ENCODE measurements around the gene ADGRG3.

The ADGRG3 gene

DNA sequence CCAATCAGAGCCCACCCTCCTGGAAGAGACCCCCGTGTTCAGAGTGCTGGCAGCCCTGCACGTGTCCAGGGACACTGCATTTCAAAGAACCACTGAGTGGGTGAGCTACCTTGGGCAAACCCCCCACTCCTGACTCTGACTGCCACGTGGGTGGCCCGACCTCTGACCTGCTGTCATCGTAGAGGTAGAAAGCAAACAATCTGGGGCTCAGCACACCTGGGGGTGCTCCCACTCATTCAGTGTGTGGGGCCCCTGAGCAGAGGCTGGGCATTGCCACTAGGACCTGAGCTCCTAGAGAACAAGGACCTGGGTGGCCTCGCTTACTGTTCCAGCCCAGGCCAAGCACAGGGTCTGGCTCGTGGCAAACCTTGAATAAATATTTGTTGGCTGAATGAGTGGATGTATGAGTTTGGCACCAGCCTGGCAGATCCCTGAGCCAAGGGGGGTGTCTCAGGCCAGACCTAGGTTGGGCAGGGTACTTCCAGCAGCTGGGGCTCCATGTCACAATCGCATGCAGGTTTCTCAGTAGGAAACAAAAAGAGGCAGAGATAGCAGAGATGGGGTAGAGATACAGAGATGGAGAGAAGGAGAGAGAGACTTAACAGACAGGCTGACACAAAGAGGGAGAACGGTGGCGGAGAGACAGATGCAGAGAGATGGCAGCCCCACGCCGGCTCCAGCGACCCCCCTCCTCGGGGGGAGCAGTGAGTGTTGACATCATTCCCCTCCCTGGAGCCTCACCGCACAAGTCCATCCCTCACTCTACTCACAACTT lies 21.1 kb downstream of the ADGRG3 start:
- no peaks in the 10 kb centered on the region for H4K20me1 ChIP-seq (ENCODE audit: insufficient read depth, low read length)
- H3K36me3 ChIP-seq (replicated peaks; ENCODE audit: insufficient read depth, low read length): no peaks in the 10 kb centered on the region
- H3K4me3 ChIP-seq (ENCODE audit: low read length): no peak overlapping the region

DNA sequence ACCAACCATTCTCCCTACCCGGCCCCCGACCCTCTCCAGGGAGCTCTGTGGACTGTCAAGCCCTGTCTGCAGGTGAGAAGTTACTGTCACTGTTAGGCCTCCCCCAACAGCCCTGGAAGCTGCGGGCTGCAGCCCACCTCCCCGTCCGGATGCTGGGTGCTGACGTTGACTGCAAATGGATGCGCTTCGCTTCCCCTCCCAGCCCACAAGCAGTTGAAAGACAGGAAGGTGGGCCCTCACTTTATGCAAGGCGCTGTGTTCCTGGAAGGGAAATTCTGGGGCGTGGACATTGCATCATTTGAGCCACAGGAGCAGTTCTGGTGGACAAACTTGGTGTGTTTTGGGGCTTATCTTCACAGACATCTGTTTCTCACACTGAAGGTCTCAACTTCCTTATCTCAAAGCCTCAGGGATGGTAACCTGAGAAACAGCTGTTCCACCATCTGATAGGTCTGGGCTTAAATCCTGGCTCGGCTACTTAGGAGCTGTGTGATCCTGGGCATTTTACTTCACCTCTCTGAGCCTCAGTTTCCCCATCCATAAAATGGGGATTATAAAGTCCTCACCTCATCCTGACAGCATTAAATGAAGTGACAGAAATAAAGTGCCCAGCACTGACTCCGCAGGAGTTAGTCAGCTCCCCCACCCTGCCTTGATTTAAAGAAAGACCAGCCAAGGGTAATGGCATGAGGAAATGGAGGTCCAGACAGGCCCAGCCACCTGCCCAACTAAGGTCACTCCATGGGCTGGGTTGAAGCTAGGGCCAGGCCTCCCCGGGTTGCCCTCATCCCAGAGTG lies 21.9 kb downstream of the ADGRG3 start:
- Histone ChIP-seq H3K36me3 (replicated peaks; ENCODE audit: insufficient read depth, low read length) (no peaks in the 10 kb centered on the region), H3K9me3 (replicated peaks; ENCODE audit: insufficient read depth, low read length) (no peaks in the 10 kb centered on the region), H2AFZ (ENCODE audit: low read length) (no peak overlapping the region), H3K27ac (ENCODE audit: low read length) (no peak overlapping the region), H3K4me1 (ENCODE audit: low read length) (no peaks in the 10 kb centered on the region), H3K79me2 (ENCODE audit: low read length) (no peaks in the 10 kb centered on the region), H3K4me3 (ENCODE audit: low read length) (no peak overlapping the region), H3K9ac (ENCODE audit: low read length) (no peak overlapping the region), H3K4me2 (ENCODE audit: low read depth, low read length) (no peak overlapping the region), H4K20me1 (ENCODE audit: insufficient read depth, low read length) (no peaks in the 10 kb centered on the region), H3K27me3 (replicated peaks; ENCODE audit: insufficient read depth, low read length) (no peaks in the 10 kb centered on the region), H3F3A (ENCODE audit: insufficient read depth, low read length) (no peaks in the 10 kb centered on the region), H3K9me2 (replicated peaks; ENCODE audit: insufficient read depth, low read length) (no peaks in the 10 kb centered on the region)
- TF ChIP-seq, protein P1, sequence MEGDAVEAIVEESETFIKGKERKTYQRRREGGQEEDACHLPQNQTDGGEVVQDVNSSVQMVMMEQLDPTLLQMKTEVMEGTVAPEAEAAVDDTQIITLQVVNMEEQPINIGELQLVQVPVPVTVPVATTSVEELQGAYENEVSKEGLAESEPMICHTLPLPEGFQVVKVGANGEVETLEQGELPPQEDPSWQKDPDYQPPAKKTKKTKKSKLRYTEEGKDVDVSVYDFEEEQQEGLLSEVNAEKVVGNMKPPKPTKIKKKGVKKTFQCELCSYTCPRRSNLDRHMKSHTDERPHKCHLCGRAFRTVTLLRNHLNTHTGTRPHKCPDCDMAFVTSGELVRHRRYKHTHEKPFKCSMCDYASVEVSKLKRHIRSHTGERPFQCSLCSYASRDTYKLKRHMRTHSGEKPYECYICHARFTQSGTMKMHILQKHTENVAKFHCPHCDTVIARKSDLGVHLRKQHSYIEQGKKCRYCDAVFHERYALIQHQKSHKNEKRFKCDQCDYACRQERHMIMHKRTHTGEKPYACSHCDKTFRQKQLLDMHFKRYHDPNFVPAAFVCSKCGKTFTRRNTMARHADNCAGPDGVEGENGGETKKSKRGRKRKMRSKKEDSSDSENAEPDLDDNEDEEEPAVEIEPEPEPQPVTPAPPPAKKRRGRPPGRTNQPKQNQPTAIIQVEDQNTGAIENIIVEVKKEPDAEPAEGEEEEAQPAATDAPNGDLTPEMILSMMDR (IDR thresholded peaks at IDR 0.05; ENCODE audit: low read length): no peak
- no peak for TF ChIP-seq EZH2phosphoT487 (IDR thresholded peaks at IDR 0.05; ENCODE audit: low read length)
- no peak for TF ChIP-seq EZH2 (optimal IDR thresholded peaks at IDR 0.05; ENCODE audit: low read depth, low read length)
- DNase-seq: no peak

More for the DNA sequence above, 21.1 kb downstream of the ADGRG3 start:
- Histone ChIP-seq H3K9ac (ENCODE audit: low read length) (no peak overlapping the region), H3F3A (ENCODE audit: insufficient read depth, low read length) (no peaks in the 10 kb centered on the region), H3K4me1 (ENCODE audit: low read length) (no peaks in the 10 kb centered on the region), H3K9me2 (replicated peaks; ENCODE audit: insufficient read depth, low read length) (no peaks in the 10 kb centered on the region), H3K9me3 (replicated peaks; ENCODE audit: insufficient read depth, low read length) (no peaks in the 10 kb centered on the region), H3K79me2 (ENCODE audit: low read length) (no peaks in the 10 kb centered on the region), H3K27ac (ENCODE audit: low read length) (no peak overlapping the region), H3K27me3 (replicated peaks; ENCODE audit: insufficient read depth, low read length) (no peaks in the 10 kb centered on the region), H3K4me2 (ENCODE audit: low read depth, low read length) (no peak overlapping the region), H2AFZ (ENCODE audit: low read length) (no peak overlapping the region)
- TF ChIP-seq EZH2 (optimal IDR thresholded peaks at IDR 0.05; ENCODE audit: low read depth, low read length): no peak
- TF ChIP-seq EZH2phosphoT487 (IDR thresholded peaks at IDR 0.05; ENCODE audit: low read length): no peak
- TF ChIP-seq, protein P1 (IDR thresholded peaks at IDR 0.05; ENCODE audit: low read length): no peak
- DNase-seq: no peak

DNA sequence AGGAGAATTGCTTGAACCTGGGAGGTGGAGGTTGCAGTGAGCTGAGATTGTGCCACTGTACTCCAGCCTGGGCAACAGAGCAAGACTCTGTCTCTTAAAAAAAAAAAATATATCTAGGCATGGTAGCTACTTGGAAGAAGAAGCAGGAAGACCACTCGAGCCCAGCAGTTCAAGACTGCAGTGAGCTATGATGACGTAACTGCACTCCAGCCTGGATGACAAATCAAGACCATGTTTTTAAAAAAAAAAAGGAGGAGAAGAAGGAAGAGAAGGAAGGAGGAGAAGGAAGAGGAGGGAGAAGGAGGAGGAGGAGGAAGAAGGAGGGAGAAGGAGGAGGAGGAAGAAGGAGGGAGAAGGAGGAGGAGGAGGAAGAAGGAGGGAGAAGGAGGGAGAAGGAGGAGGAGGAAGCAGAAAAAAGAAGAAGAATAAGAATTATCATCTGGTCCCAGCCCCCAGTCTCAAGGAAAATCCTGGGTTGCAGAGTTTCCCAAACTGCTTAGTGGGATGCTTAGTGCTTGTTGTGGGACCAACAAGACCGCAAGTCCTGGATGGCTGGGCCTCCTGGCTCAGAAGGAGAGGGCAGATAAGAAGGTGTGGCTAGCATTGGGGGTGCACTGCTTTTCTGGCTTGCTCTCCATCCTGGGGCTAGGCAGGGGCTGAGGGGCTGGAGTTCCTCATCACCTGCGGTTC lies 22.8 kb downstream of the ADGRG3 start:
- Histone ChIP-seq H3K4me3 (ENCODE audit: low read length) (no peak overlapping the region), H3K9ac (ENCODE audit: low read length) (no peak overlapping the region), H3F3A (ENCODE audit: insufficient read depth, low read length) (no peaks in the 10 kb centered on the region), H3K4me1 (ENCODE audit: low read length) (no peaks in the 10 kb centered on the region), H3K9me2 (replicated peaks; ENCODE audit: insufficient read depth, low read length) (no peaks in the 10 kb centered on the region), H4K20me1 (ENCODE audit: insufficient read depth, low read length) (no peaks in the 10 kb centered on the region), H3K4me2 (ENCODE audit: low read depth, low read length) (no peak overlapping the region), H3K27me3 (replicated peaks; ENCODE audit: insufficient read depth, low read length) (no peaks in the 10 kb centered on the region), H3K27ac (ENCODE audit: low read length) (no peak overlapping the region), H3K79me2 (ENCODE audit: low read length) (no peaks in the 10 kb centered on the region), H3K9me3 (replicated peaks; ENCODE audit: insufficient read depth, low read length) (no peaks in the 10 kb centered on the region), H3K36me3 (replicated peaks; ENCODE audit: insufficient read depth, low read length) (no peaks in the 10 kb centered on the region), H2AFZ (ENCODE audit: low read length) (no peak overlapping the region)
- TF ChIP-seq, protein P1 (IDR thresholded peaks at IDR 0.05; ENCODE audit: low read length): no peak
- TF ChIP-seq EZH2 (optimal IDR thresholded peaks at IDR 0.05; ENCODE audit: low read depth, low read length): no peak
- TF ChIP-seq EZH2phosphoT487 (IDR thresholded peaks at IDR 0.05; ENCODE audit: low read length): no peak
- DNase-seq: no peak

Data from MM.1S (cell line).